ENCODE measurements around the gene HSD17B3.

- TF ChIP-seq PATZ1 (CRISPR knock-in tag; IDR thresholded peaks at IDR 0.05; ENCODE audit: borderline replicate concordance) (no peak), GLIS3 (CRISPR knock-in tag; IDR thresholded peaks at IDR 0.05) (no peak), ZC3H10 (CRISPR knock-in tag; IDR thresholded peaks at IDR 0.05) (no peak), TCF4 (CRISPR knock-in tag; IDR thresholded peaks at IDR 0.05; ENCODE audit: borderline replicate concordance) (no peak), ESRRG (CRISPR knock-in tag; IDR thresholded peaks at IDR 0.05) (no peak), CSRNP3 (CRISPR knock-in tag; IDR thresholded peaks at IDR 0.05) (no peak), RARB (CRISPR knock-in tag; IDR thresholded peaks at IDR 0.05) (no peak), ISL1 (CRISPR knock-in tag; IDR thresholded peaks at IDR 0.05) (no peak), ZFP3 (CRISPR knock-in tag; IDR thresholded peaks at IDR 0.05) (no peak), ZNF8 (CRISPR knock-in tag; IDR thresholded peaks at IDR 0.05) (no peak)
Measured at GRCh38 chr9:96344458-96345180, 42.6 kb upstream of the HSD17B3 start.
